Natural killer cell (primary cell): Measurements from ENCODE around the gene FRRS1. TPM values are rescaled to one million over a fixed set of nuclear protein-coding genes. Genes with fewer than 3 reads are reported as not detected.

ENCODE experiments used
- ATAC-seq, 3 donors: fragments of 150-1000 bp in 2 of 3; fragments of 200-7000 bp in 1 of 3; cut with Tn5 transposase; 1 replicate in 1 of 3; 2 replicates in 2 of 3; pipeline ENCODE4 v1.10.0; 2021; ENCODE audit warnings: mild to moderate bottlenecking in 2 of 3, moderate library complexity in 2 of 3
- DNase-seq, 2 donors: peaks; one replicate each; pipeline versions ENCODE4 v3.0.0 to v3.0.0-alpha.2; 2013 to 2021; ENCODE audit warnings: mixed read lengths in 1 of 2
- H3K27ac ChIP-seq: one replicate; pipeline ENCODE4 v1.5.1; 2013; ENCODE audit warnings: mild to moderate bottlenecking, low read length
- H3K27me3 ChIP-seq: one replicate; pipeline ENCODE4 v1.6.1; 2013; ENCODE audit warnings: low read length; ENCODE audit not compliant: control insufficient read depth, insufficient read depth
- H3K36me3 ChIP-seq: one replicate; pipeline ENCODE4 v1.6.1; 2013; ENCODE audit warnings: low read length; ENCODE audit not compliant: control insufficient read depth, insufficient read depth
- H3K4me1 ChIP-seq: one replicate; pipeline ENCODE4 v1.6.1; 2013; ENCODE audit warnings: low read length; ENCODE audit not compliant: control insufficient read depth, insufficient read depth
- H3K4me3 ChIP-seq: one replicate; pipeline ENCODE4 v1.5.1; 2013; ENCODE audit warnings: low read length
- H3K9me3 ChIP-seq: one replicate; pipeline ENCODE4 v1.6.1; 2013; ENCODE audit warnings: low read length; ENCODE audit not compliant: control insufficient read depth, insufficient read depth
- H3K27ac Mint-ChIP-seq, 2 donors: one replicate each; pipeline ENCODE4 v1.8.0; 2022; ENCODE audit warnings: mild to moderate bottlenecking in 2 of 2, mixed read lengths in 2 of 2, moderate library complexity in 1 of 2
- H3K27me3 Mint-ChIP-seq, 2 donors: one replicate each; pipeline ENCODE4 v1.8.0; 2022; ENCODE audit warnings: low read depth in 2 of 2, mixed read lengths in 2 of 2
- H3K36me3 Mint-ChIP-seq: one replicate; pipeline ENCODE4 v1.8.0; 2022; ENCODE audit warnings: mixed read lengths
- H3K4me1 Mint-ChIP-seq, 2 donors: one replicate each; pipeline ENCODE4 v1.8.0; 2022; ENCODE audit warnings: mixed read lengths in 2 of 2
- H3K4me3 Mint-ChIP-seq: one replicate; pipeline ENCODE4 v1.8.0; 2022; ENCODE audit warnings: mild to moderate bottlenecking, moderate library complexity, mixed read lengths
- H3K9me3 Mint-ChIP-seq, 2 donors: one replicate each; pipeline ENCODE4 v1.8.0; 2022; ENCODE audit warnings: mixed read lengths in 2 of 2
- CTCF ChIP-seq: fragments of 200-600 bp; IDR thresholded peaks from one replicate; pipeline ENCODE4 v1.8.0; 2022; ENCODE audit warnings: antibody characterized with exemption
- WGBS: methylation state at CpG from one replicate; pipeline ENCODE4 v1.1.7; 2013; ENCODE audit warnings: missing lambda C conversion rate; ENCODE audit not compliant: insufficient coverage; 5-methylcytosine and 5-hydroxymethylcytosine counted together
- intact Hi-C: fragments of 100-400 bp; cut with micrococcal nuclease; formaldehyde crosslinking; loops from one replicate; pipeline ENCODE4 v1.14.2; 2022
- total RNA-seq, 4 donors: library from RNA; stranded (reverse); fragments of 120-200 nt in 1 of 4; gene quantifications; one replicate each; pipeline versions ENCODE4 v1.2.3 to v1.2.4, GENCODE V29; 2013 to 2022

Gene FRRS1
- total RNA-seq, 3 donors from 2014 or later (not counting 1 experiment from before 2014, with no cell fraction given): 1.0 to 3.3 (median 3.0) TPM

GRCh38 chr1:99669821-99670220, 96.6 kb downstream of the FRRS1 start:
- intact Hi-C loops: no loop called here
- H3K4me3 ChIP-seq: no peak overlapping the region
- H3K4me1 ChIP-seq: no peaks in the 10 kb centered on the region
- Mint-ChIP-seq H3K4me1 (no peaks in the 10 kb centered on the region), H3K27ac (no peak overlapping the region), H3K27me3 (peaks cover 15 to 45% of the 10 kb centered on the region in 2 donors), H3K9me3 (no peaks in the 10 kb centered on the region), H3K4me3 (no peak overlapping the region), H3K36me3 (no peaks in the 10 kb centered on the region)
- H3K9me3 ChIP-seq: no peaks in the 10 kb centered on the region
- no peak overlapping the region for H3K27ac ChIP-seq
- H3K36me3 ChIP-seq: no peaks in the 10 kb centered on the region
- WGBS: no CpG with 5 or more reads among the region's 2 CpGs
- TF ChIP-seq CTCF: no peak
- peaks cover 3% of the 10 kb centered on the region for H3K27me3 ChIP-seq
- ATAC-seq (no peak), DNase-seq (no peak)

GRCh38 chr1:99669376-99669775, 97.1 kb downstream of the FRRS1 start:
- H3K27ac ChIP-seq: no peak overlapping the region
- Mint-ChIP-seq H3K4me3 (no peak overlapping the region), H3K4me1 (no peaks in the 10 kb centered on the region), H3K9me3 (no peaks in the 10 kb centered on the region), H3K36me3 (no peaks in the 10 kb centered on the region), H3K27me3 (peaks cover 15 to 40% of the 10 kb centered on the region in 2 donors), H3K27ac (no peak overlapping the region)
- no peak overlapping the region for H3K4me3 ChIP-seq
- no peaks in the 10 kb centered on the region for H3K9me3 ChIP-seq
- 78% methylated on average over 4 of the region's 4 CpGs for WGBS
- H3K4me1 ChIP-seq: no peaks in the 10 kb centered on the region
- no peak for TF ChIP-seq CTCF
- H3K36me3 ChIP-seq: no peaks in the 10 kb centered on the region
- no peak for ATAC-seq
- peaks cover 3% of the 10 kb centered on the region for H3K27me3 ChIP-seq
- no peak for DNase-seq
- intact Hi-C loops: no loop called here

- H3K27me3 ChIP-seq: no peaks in the 10 kb centered on the region
- H3K27ac Mint-ChIP-seq: no peak overlapping the region
- H3K36me3 ChIP-seq: no peaks in the 10 kb centered on the region
- no peak for DNase-seq
- no peaks in the 10 kb centered on the region for H3K4me1 Mint-ChIP-seq
- no peak for ATAC-seq
- no peak for TF ChIP-seq CTCF
- no peak overlapping the region for H3K27ac ChIP-seq
- no peaks in the 10 kb centered on the region for H3K9me3 ChIP-seq
- H3K27me3 Mint-ChIP-seq: peaks cover 8 to 17% of the 10 kb centered on the region in 2 donors
- no peaks in the 10 kb centered on the region for H3K9me3 Mint-ChIP-seq
- H3K4me3 Mint-ChIP-seq: no peak overlapping the region
- intact Hi-C loops: no loop called here
- H3K4me1 ChIP-seq: no peaks in the 10 kb centered on the region
- H3K4me3 ChIP-seq: no peak overlapping the region
- WGBS: no CpG with 5 or more reads among the region's 1 CpG
- no peaks in the 10 kb centered on the region for H3K36me3 Mint-ChIP-seq
Measured at GRCh38 chr1:99665212-99665611, 101.2 kb downstream of the FRRS1 start.

- H3K27me3 Mint-ChIP-seq: peaks cover 7 to 11% of the 10 kb centered on the region in 2 donors
- no peaks in the 10 kb centered on the region for H3K9me3 Mint-ChIP-seq
- intact Hi-C loops: no loop called here
- 69% methylated on average over 2 of the region's 2 CpGs for WGBS
- H3K36me3 Mint-ChIP-seq: no peaks in the 10 kb centered on the region
- no peak overlapping the region for H3K27ac Mint-ChIP-seq
- DNase-seq (no peak), ATAC-seq (no peak)
- no peak overlapping the region for H3K4me3 ChIP-seq
- no peak overlapping the region for H3K27ac ChIP-seq
- no peaks in the 10 kb centered on the region for H3K4me1 ChIP-seq
- H3K9me3 ChIP-seq: no peaks in the 10 kb centered on the region
- H3K4me3 Mint-ChIP-seq: no peak overlapping the region
- H3K4me1 Mint-ChIP-seq: no peaks in the 10 kb centered on the region
- no peaks in the 10 kb centered on the region for H3K36me3 ChIP-seq
- no peaks in the 10 kb centered on the region for H3K27me3 ChIP-seq
- TF ChIP-seq CTCF: no peak
Measured at GRCh38 chr1:99663501-99663900, 102.9 kb downstream of the FRRS1 start.
